Activated T-cell treated with anti-CD3 and anti-CD28 coated beads for 4 hours (primary cell): ENCODE data around the gene CHIT1.
"Not testable (repeated sequence)": the region's sequence is repeated elsewhere in the genome, so short reads cannot be mapped to it uniquely, and the experiment has no call there.

Source experiments
- DNase-seq: peaks from one replicate; pipeline ENCODE4 v3.0.0-alpha.2; 2020

CHIT1 gene

GRCh38 chr1:203229471-203230135 is at the start of gene CHIT1:
TSS of gene CHIT1 (minus strand) at chr1:203229673. CDS start at chr1:203229636, 37 bp downstream.
- DNase-seq = no peak

GRCh38 chr1:203278885-203279406 is 49.5 kb upstream of the CHIT1 start:
- no peak for DNase-seq

GRCh38 chr1:203278082-203278884 is 48.8 kb upstream of the CHIT1 start:
- no peak for DNase-seq

- no peak for DNase-seq
Measured at GRCh38 chr1:203276916-203277545, 47.6 kb upstream of the CHIT1 start.

- DNase-seq = no peak
Measured at GRCh38 chr1:203276408-203276807, 46.9 kb upstream of the CHIT1 start.

- DNase-seq = no peak
Measured at GRCh38 chr1:203275656-203276272, 46.3 kb upstream of the CHIT1 start.

- no peak for DNase-seq
Measured at GRCh38 chr1:203274603-203275381, 45.3 kb upstream of the CHIT1 start.

GRCh38 chr1:203273869-203274602 is 44.6 kb upstream of the CHIT1 start:
- DNase-seq = no peak

- peak; percentile 91 for DNase-seq
Measured at GRCh38 chr1:203273206-203273868, 43.9 kb upstream of the CHIT1 start.

- DNase-seq = no peak
Measured at GRCh38 chr1:203272633-203273205, 43.2 kb upstream of the CHIT1 start.

- no peak for DNase-seq
Measured at GRCh38 chr1:203271962-203272632, 42.6 kb upstream of the CHIT1 start.

GRCh38 chr1:203271018-203271743 is 41.7 kb upstream of the CHIT1 start:
- DNase-seq = peak; percentile 59

GRCh38 chr1:203270448-203270847 is 41.0 kb upstream of the CHIT1 start:
- no peak for DNase-seq

GRCh38 chr1:203269654-203270020 is 40.2 kb upstream of the CHIT1 start:
- DNase-seq = no peak

GRCh38 chr1:203268901-203269653 is 39.6 kb upstream of the CHIT1 start:
- peak; percentile 40 for DNase-seq

- DNase-seq = no peak
Measured at GRCh38 chr1:203267912-203268311, 38.4 kb upstream of the CHIT1 start.

- DNase-seq = peak; percentile 82
Measured at GRCh38 chr1:203267347-203267846, 37.9 kb upstream of the CHIT1 start.

- not testable (repeated sequence) for DNase-seq
Measured at GRCh38 chr1:203266140-203266539, 36.7 kb upstream of the CHIT1 start.
